ENCODE measurements around the gene TLE4.

TLE4 gene

DNA sequence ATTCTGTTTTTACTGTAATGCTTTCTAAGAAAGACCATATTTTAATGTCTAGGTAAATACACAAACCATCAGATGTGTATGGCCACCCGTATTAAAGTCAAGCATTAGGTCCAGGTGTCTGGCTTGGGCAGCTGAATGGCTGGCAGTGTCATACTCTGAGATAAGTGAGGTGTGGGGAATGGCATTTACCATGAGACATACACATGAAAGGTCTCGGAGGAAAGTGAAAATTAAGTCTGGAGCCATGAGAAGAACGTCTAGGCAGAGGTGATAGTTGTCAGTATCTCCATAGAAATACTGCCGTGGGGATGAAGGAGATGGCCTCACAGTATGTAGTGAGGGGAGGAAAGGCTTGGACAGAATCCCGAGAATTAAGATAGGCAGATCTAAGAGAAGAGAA lies 164.3 kb downstream of the TLE4 start:
- no peaks in the 10 kb centered on the region for H4K20me1 ChIP-seq (ENCODE audit: low read depth, low read length)
- H3K79me2 ChIP-seq (ENCODE audit: insufficient read depth, low read length), result no peaks in the 10 kb centered on the region
- no peaks in the 10 kb centered on the region for H3K27me3 ChIP-seq (ENCODE audit: low read length)
- H3K9me2 ChIP-seq (replicated peaks; ENCODE audit: insufficient read depth, low read length), result no peaks in the 10 kb centered on the region
- H3K27ac ChIP-seq (ENCODE audit: low read depth, low read length), result no peak overlapping the region
- no peak overlapping the region for H3K4me2 ChIP-seq (ENCODE audit: low read depth, low read length, poor library complexity, severe bottlenecking)
- no peak overlapping the region for H2AFZ ChIP-seq (ENCODE audit: low read depth, low read length, severe bottlenecking)
- H3K9ac ChIP-seq (ENCODE audit: low read length), result no peak overlapping the region
- H3K4me3 ChIP-seq (ENCODE audit: insufficient read depth, low read length, poor library complexity, severe bottlenecking), result no peak overlapping the region
- TF ChIP-seq EZH2phosphoT487 (conservative IDR thresholded peaks at IDR 0.05; ENCODE audit: low read length), result no peak
- TF ChIP-seq, protein P1, sequence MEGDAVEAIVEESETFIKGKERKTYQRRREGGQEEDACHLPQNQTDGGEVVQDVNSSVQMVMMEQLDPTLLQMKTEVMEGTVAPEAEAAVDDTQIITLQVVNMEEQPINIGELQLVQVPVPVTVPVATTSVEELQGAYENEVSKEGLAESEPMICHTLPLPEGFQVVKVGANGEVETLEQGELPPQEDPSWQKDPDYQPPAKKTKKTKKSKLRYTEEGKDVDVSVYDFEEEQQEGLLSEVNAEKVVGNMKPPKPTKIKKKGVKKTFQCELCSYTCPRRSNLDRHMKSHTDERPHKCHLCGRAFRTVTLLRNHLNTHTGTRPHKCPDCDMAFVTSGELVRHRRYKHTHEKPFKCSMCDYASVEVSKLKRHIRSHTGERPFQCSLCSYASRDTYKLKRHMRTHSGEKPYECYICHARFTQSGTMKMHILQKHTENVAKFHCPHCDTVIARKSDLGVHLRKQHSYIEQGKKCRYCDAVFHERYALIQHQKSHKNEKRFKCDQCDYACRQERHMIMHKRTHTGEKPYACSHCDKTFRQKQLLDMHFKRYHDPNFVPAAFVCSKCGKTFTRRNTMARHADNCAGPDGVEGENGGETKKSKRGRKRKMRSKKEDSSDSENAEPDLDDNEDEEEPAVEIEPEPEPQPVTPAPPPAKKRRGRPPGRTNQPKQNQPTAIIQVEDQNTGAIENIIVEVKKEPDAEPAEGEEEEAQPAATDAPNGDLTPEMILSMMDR (IDR thresholded peaks at IDR 0.05; ENCODE audit: insufficient read depth, low read length, poor library complexity, severe bottlenecking), result no peak
- H3K36me3 ChIP-seq (ENCODE audit: low read length), result no peaks in the 10 kb centered on the region
- no peaks in the 10 kb centered on the region for H3F3A ChIP-seq (ENCODE audit: insufficient read depth)
- no peaks in the 10 kb centered on the region for H3K9me3 ChIP-seq (ENCODE audit: insufficient read depth, low read length)

DNA sequence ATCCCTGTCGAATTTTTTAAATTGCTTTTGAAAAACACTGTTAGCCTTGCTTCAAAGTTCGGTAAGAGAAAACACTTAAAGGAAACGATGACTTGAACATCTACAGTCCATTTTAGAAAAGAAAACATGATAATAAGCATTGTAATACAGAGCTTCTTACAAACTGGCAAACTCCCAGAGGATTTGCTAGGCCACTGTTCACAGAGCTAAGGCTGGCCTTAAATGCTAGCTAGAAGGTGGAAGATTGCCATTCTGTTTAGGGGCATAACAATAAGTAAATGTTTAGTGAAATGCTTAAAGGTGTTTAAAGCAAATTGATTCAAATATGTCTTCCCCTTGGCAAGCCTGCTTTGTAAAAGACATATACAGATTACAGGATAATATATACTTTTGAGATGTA lies 169.6 kb downstream of the TLE4 start:
- Histone ChIP-seq H3F3A (ENCODE audit: insufficient read depth) (no peaks in the 10 kb centered on the region), H3K27me3 (ENCODE audit: low read length) (no peaks in the 10 kb centered on the region), H3K27ac (ENCODE audit: low read depth, low read length) (no peak overlapping the region), H3K9me3 (ENCODE audit: insufficient read depth, low read length) (no peaks in the 10 kb centered on the region), H3K4me3 (ENCODE audit: insufficient read depth, low read length, poor library complexity, severe bottlenecking) (no peak overlapping the region), H3K9ac (ENCODE audit: low read length) (no peak overlapping the region), H2AFZ (ENCODE audit: low read depth, low read length, severe bottlenecking) (no peak overlapping the region), H3K4me2 (ENCODE audit: low read depth, low read length, poor library complexity, severe bottlenecking) (no peak overlapping the region), H4K20me1 (ENCODE audit: low read depth, low read length) (no peaks in the 10 kb centered on the region), H3K9me2 (replicated peaks; ENCODE audit: insufficient read depth, low read length) (no peaks in the 10 kb centered on the region), H3K36me3 (ENCODE audit: low read length) (no peaks in the 10 kb centered on the region), H3K79me2 (ENCODE audit: insufficient read depth, low read length) (no peaks in the 10 kb centered on the region)
- TF ChIP-seq, protein P1 (IDR thresholded peaks at IDR 0.05; ENCODE audit: insufficient read depth, low read length, poor library complexity, severe bottlenecking), result no peak
- no peak for TF ChIP-seq EZH2phosphoT487 (conservative IDR thresholded peaks at IDR 0.05; ENCODE audit: low read length)

DNA sequence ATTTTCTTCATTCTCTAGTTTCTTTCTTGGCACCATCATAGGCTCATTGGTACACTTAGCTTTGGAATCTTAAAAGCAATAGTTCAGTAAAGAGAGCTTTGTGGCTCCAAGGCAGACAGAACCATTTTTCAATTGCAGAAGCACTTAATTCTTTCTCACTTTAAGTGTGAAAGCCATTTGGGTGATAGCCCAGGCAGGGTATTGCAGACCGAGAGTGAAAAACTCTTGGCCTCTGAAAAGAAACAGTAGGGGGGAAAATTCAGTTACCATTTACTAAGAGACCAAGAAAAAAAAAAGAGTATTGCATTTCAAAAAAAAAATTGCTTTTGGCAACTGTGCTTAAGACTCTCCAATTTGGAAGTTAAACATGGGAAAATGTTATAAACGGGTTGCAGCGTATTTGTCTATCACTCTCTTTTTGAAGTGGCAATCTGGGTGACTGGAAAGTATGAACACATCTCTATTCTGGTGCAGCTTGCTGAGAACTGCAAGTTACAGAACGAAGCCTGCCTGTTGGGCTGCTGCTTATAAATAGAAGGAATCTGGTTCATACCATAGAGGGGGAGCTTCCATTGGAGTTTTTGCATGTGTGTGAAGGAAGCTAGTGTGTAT lies 170.5 kb downstream of the TLE4 start:
- TF ChIP-seq, protein P1 (IDR thresholded peaks at IDR 0.05; ENCODE audit: insufficient read depth, low read length, poor library complexity, severe bottlenecking), result no peak
- no peak for TF ChIP-seq EZH2phosphoT487 (conservative IDR thresholded peaks at IDR 0.05; ENCODE audit: low read length)

More for the DNA sequence above, 170.5 kb downstream of the TLE4 start:
- no peaks in the 10 kb centered on the region for H3K79me2 ChIP-seq (ENCODE audit: insufficient read depth, low read length)
- no peak overlapping the region for H3K9ac ChIP-seq (ENCODE audit: low read length)
- H3K4me2 ChIP-seq (ENCODE audit: low read depth, low read length, poor library complexity, severe bottlenecking), result no peak overlapping the region
- no peak overlapping the region for H2AFZ ChIP-seq (ENCODE audit: low read depth, low read length, severe bottlenecking)
- no peak overlapping the region for H3K4me3 ChIP-seq (ENCODE audit: insufficient read depth, low read length, poor library complexity, severe bottlenecking)
- H3K27me3 ChIP-seq (ENCODE audit: low read length), result no peaks in the 10 kb centered on the region
- no peaks in the 10 kb centered on the region for H3F3A ChIP-seq (ENCODE audit: insufficient read depth)
- H3K27ac ChIP-seq (ENCODE audit: low read depth, low read length), result no peak overlapping the region
- no peaks in the 10 kb centered on the region for H4K20me1 ChIP-seq (ENCODE audit: low read depth, low read length)
- no peaks in the 10 kb centered on the region for H3K9me3 ChIP-seq (ENCODE audit: insufficient read depth, low read length)
- H3K36me3 ChIP-seq (ENCODE audit: low read length), result no peaks in the 10 kb centered on the region
- no peaks in the 10 kb centered on the region for H3K9me2 ChIP-seq (replicated peaks; ENCODE audit: insufficient read depth, low read length)

Data from SU-DHL-6 (cell line).